A673 (cell line): ENCODE data around the gene PGM2L1. TPM values are rescaled to one million over a fixed set of nuclear protein-coding genes. Genes with fewer than 3 reads are reported as not detected.

Experiments used
- BruUV-seq: library from RNA; stranded (reverse); fragments of 400-500 nt; replicated peaks from 2 replicates; lab custom pipeline; 2021; lab: Mats Ljungman, UMichigan
- CTCF ChIA-PET: fragments of 300-600 bp; sonication (Branson Sonifier 250); formaldehyde crosslinking; loops from one replicate; lab custom pipeline; 2022; ENCODE audit warnings: antibody characterized with exemption; lab: Charles Lee
- POLR2A ChIA-PET: fragments of 300-600 bp; sonication (Branson Sonifier 250); formaldehyde crosslinking; loops from one replicate; lab custom pipeline; 2022; ENCODE audit warnings: antibody characterized with exemption; ENCODE audit not compliant: low non-redundant PET; lab: Charles Lee
- DNase-seq: peaks from one replicate; pipeline ENCODE4 v3.0.0-alpha.2; 2015; ENCODE audit warnings: low spot score
- H3K27ac ChIP-seq: fragments of 200-600 bp; sonication (generic); 2 replicates; pipeline ENCODE4 v1.5.1; 2016; ENCODE audit warnings: mixed run types, low read depth, mild to moderate bottlenecking, mixed read lengths, antibody characterized with exemption, low read length; ENCODE audit not compliant: poor library complexity, severe bottlenecking
- H3K27me3 ChIP-seq: fragments of 200-600 bp; sonication (generic); replicated peaks from 2 replicates; pipeline ENCODE4 v1.6.1; 2017; ENCODE audit warnings: mixed run types, low read depth, mild to moderate bottlenecking, mixed read lengths, antibody characterized with exemption, low read length; ENCODE audit not compliant: insufficient read depth, poor library complexity
- H3K36me3 ChIP-seq: fragments of 200-600 bp; sonication (generic); 2 replicates; pipeline ENCODE4 v1.6.1; 2016; ENCODE audit warnings: mixed run types, mild to moderate bottlenecking, mixed read lengths, antibody characterized with exemption, low read length; ENCODE audit not compliant: insufficient read depth, poor library complexity, severe bottlenecking
- H3K4me1 ChIP-seq: fragments of 200-600 bp; sonication (generic); 2 replicates; pipeline ENCODE4 v1.6.1; 2017; ENCODE audit warnings: mixed run types, mild to moderate bottlenecking, mixed read lengths, antibody characterized with exemption, low read length; ENCODE audit not compliant: insufficient read depth, poor library complexity, severe bottlenecking
- H3K4me3 ChIP-seq: fragments of 200-600 bp; sonication (generic); 2 replicates; pipeline ENCODE4 v1.5.1; 2016; ENCODE audit warnings: low read depth, mixed run types, mild to moderate bottlenecking, mixed read lengths, low read length; ENCODE audit not compliant: poor library complexity, severe bottlenecking
- H3K9me3 ChIP-seq: fragments of 200-600 bp; sonication (generic); 2 replicates; pipeline ENCODE4 v1.6.1; 2016; ENCODE audit warnings: mixed run types, low read depth, mild to moderate bottlenecking, mixed read lengths, antibody characterized with exemption, low read length; ENCODE audit not compliant: poor library complexity, severe bottlenecking
- CTCF ChIP-seq: fragments of 300-800, 200-600 bp; sonication (generic); conservative IDR thresholded peaks from 2 replicates; pipeline ENCODE4 v1.5.1; 2017; ENCODE audit warnings: low read depth, mild to moderate bottlenecking, antibody characterized with exemption, low read length, moderate library complexity, mixed read lengths
- EZH2 ChIP-seq: fragments of 200-600 bp; sonication (generic); IDR thresholded peaks from 2 replicates; pipeline ENCODE4 v1.6.1; 2017; ENCODE audit warnings: borderline replicate concordance, low read depth, mild to moderate bottlenecking, mixed read lengths, antibody characterized with exemption, low read length; ENCODE audit not compliant: poor library complexity, severe bottlenecking
- intact Hi-C: fragments of 100-400 bp; cut with micrococcal nuclease; formaldehyde crosslinking; loops from one replicate; pipeline ENCODE4 v1.10.0; 2022; ENCODE audit not compliant: unreplicated experiment
- microRNA-seq: library from miRNA; unstranded; fragments of <30 nt; microRNA quantifications from one replicate; pipeline ENCODE4 v1.2.0, GENCODE V29; 2021
- total RNA-seq: library from RNA; stranded (reverse); gene quantifications from 2 replicates; pipeline ENCODE4 v1.2.3, GENCODE V29; 2021

PGM2L1 gene
- total RNA-seq, 1 experiment from 2014 or later = 18.2 TPM

DNA sequence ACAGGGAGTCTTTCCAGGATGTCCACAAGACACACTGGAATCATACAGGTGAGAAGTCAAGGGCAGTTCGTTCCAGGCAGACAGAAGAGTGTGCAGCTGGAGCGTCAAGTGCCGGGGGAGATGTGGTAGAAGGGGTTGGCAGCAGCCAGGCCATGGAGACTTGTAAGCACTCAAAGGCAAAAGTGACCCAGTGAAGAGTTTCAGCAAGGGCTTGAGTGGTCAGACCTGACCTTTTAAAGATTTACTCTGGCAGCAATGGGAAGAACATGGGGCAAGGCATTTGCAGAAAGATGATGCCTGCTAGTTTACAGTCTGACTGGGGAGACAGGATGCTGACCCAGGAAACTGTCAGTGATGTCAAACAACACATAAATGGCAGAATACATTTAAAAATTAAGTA is 115.8 kb downstream of the PGM2L1 start:
- H3K27ac ChIP-seq = no peak overlapping the region
- no peak for TF ChIP-seq EZH2
- no peak for TF ChIP-seq CTCF

DNA sequence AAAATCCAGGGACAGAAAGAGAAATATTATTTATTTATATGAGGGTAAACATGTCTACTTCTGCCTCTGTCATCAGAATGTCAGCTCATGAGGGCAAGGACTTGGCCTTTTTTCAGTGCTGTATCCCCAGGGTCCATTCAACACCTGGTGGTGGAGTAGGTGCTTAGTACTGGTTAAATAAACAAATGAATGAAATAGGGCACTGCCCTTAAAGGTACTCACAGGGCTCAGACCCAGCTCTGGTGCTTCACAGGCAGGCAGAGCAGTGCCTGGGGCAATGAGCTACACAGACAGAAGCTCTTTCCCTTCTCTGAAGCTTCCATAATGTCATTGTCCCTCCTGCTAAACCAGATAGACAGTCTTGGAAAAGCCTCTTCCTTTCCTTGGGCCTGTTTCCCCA is 117.7 kb downstream of the PGM2L1 start:
- CTCF ChIA-PET = no interaction called here
- TF ChIP-seq EZH2 = no peak
- no peak for TF ChIP-seq CTCF
- intact Hi-C loops = no loop called here
- Histone ChIP-seq H3K27ac (no peak overlapping the region), H3K27me3 (no peaks in the 10 kb centered on the region), H3K4me1 (no peaks in the 10 kb centered on the region), H3K36me3 (no peaks in the 10 kb centered on the region), H3K4me3 (no peak overlapping the region), H3K9me3 (no peaks in the 10 kb centered on the region)
- POLR2A ChIA-PET = no interaction called here
- BruUV-seq = no TSS peak
- DNase-seq = no peak

More for the DNA sequence above, 115.8 kb downstream of the PGM2L1 start:
- Histone ChIP-seq H3K4me1 (no peaks in the 10 kb centered on the region), H3K27me3 (no peaks in the 10 kb centered on the region), H3K4me3 (no peak overlapping the region), H3K36me3 (no peaks in the 10 kb centered on the region), H3K9me3 (no peaks in the 10 kb centered on the region)
- no TSS peak for BruUV-seq
- DNase-seq = no peak
- ChIA-PET CTCF (no interaction called here), POLR2A (no interaction called here)
- intact Hi-C loops = no loop called here

Small RNAs within 50 kb of the gene (microRNA-seq; reads per million reads assigned to microRNA genes)
- gene MIR548AL = 3.0 reads per million, percentile 6 among the genes with 10 or more reads in this experiment

Other genes starting within 250 kb of the PGM2L1 start
- 39.6 and 49.1 TPM in 2 replicates for gene C2CD3, start 227.4 kb downstream of the PGM2L1 start, total RNA-seq
- gene PPME1, start 227.1 kb downstream of the PGM2L1 start, total RNA-seq = 90.9 and 98.3 TPM in 2 replicates
- gene P4HA3, start 86.8 kb downstream of the PGM2L1 start, total RNA-seq = 0.52 and 2.0 TPM in 2 replicates
- gene KCNE3, start 69.1 kb upstream of the PGM2L1 start, total RNA-seq = 106 and 107 TPM in 2 replicates
- 8.6 and 12.6 TPM in 2 replicates for gene LIPT2, start 95.3 kb upstream of the PGM2L1 start, total RNA-seq
- 68.3 and 76.5 TPM in 2 replicates for gene POLD3, start 194.1 kb upstream of the PGM2L1 start, total RNA-seq